Epidermal melanocyte (primary cell): Measurements from ENCODE around the gene DHX8.

Experiments used
- DNase-seq: peaks from one replicate; pipeline ENCODE4 v3.0.0; 2011; ENCODE audit warnings: low spot score; ENCODE audit not compliant: insufficient read length

The DHX8 gene

GRCh38 chr17:43572368-43572980, 88.7 kb downstream of the DHX8 start:
- DNase-seq: no peak

- DNase-seq: no peak
Measured at GRCh38 chr17:43573579-43574321, 90.0 kb downstream of the DHX8 start.

GRCh38 chr17:43574348-43574747, 90.6 kb downstream of the DHX8 start:
- DNase-seq: no peak

GRCh38 chr17:43574896-43575525, 91.2 kb downstream of the DHX8 start:
- DNase-seq: no peak
